Colonic mucosa (tissue), 4 donors: ENCODE results near the gene SLC25A12. TPM values are rescaled to one million over a fixed set of nuclear protein-coding genes. Genes with fewer than 3 reads are reported as not detected.

Source experiments
- DNase-seq: peaks from one replicate; pipeline ENCODE4 v3.0.0-alpha.2; 2020
- H3K27ac ChIP-seq: fragments of 200-600 bp; one replicate; pipeline ENCODE4 v1.8.0; 2021
- H3K27me3 ChIP-seq: fragments of 200-600 bp; one replicate; pipeline ENCODE4 v1.8.0; 2021
- H3K36me3 ChIP-seq: fragments of 200-600 bp; one replicate; pipeline ENCODE4 v1.8.0; 2021
- H3K4me1 ChIP-seq: fragments of 200-600 bp; one replicate; pipeline ENCODE4 v1.8.0; 2021; ENCODE audit warnings: mild to moderate bottlenecking
- H3K4me3 ChIP-seq: fragments of 200-600 bp; one replicate; pipeline ENCODE4 v1.8.0; 2021
- H3K9ac ChIP-seq, 2 donors: one replicate each; pipeline ENCODE4 v1.7.0; 2013; ENCODE audit warnings: control low read depth in 2 of 2, low read depth in 2 of 2, low read length in 2 of 2
- H3K9me3 ChIP-seq: fragments of 200-600 bp; one replicate; pipeline ENCODE4 v1.8.0; 2021
- intact Hi-C: fragments of 100-400 bp; cut with DNase I; formaldehyde crosslinking; loops from one replicate; pipeline ENCODE4 v1.14.1; 2022
- total RNA-seq, 2 donors: library from RNA; stranded (reverse); fragmentation: NEBNext Ultra II Directional in 1 of 2; extraction: Animal tissue kit (Norgen Biotek cat#: 25700) in 1 of 2; gene quantifications; one replicate each; pipeline ENCODE4 v1.2.1, GENCODE V29; 2021
- TF ChIP-seq, protein P1 (sequence below): fragments of 200-600 bp; IDR thresholded peaks from one replicate; pipeline ENCODE4 v1.8.0; 2022; ENCODE audit warnings: antibody characterized with exemption, mild to moderate bottlenecking
- donor health status: healthy.
- donor health status: DM: no; HTN: no; CAD: no.
- donor health status: DM: no; HTN: no; CAD: no.

Gene SLC25A12
- total RNA-seq, 2 donors from 2014 or later = 12.3 to 17.9 TPM

DNA sequence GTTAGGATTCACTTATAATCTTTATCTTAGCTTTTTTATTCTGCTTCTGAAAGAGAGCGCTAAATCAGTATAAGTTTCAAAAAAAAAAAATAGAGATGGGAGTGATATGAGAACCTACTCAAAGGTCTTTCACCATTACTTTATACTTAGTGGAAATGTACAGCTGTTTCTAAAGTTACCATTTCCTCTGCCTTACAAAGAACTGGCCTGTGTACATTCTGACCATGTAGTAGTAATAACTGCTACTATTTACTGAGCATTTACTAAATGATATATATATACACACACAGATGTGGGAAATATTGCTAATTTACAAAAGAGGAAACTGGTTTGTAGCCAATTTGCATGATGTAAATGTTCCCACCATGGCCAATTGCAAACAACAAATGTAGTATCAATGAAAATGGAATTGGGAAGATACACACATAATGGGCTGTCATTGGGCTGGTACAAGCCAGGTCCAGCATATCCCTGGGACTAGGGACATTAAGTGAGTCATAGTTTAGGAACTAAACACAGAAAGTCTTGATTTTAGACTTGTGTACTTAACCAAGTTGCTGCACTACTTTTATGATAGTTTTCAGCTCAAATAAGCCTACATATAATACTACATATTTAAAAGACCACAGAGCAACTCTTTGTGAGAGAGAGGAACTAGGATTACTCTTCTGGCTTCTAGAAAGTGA lies 139.6 kb downstream of the SLC25A12 start:
- intact Hi-C loops = no loop called here
- DNase-seq = no peak
- Histone ChIP-seq H3K27ac (no peak overlapping the region), H3K4me1 (no peaks in the 10 kb centered on the region), H3K27me3 (no peaks in the 10 kb centered on the region), H3K9me3 (no peaks in the 10 kb centered on the region), H3K9ac (no peak overlapping the region), H3K4me3 (no peak overlapping the region), H3K36me3 (no peaks in the 10 kb centered on the region)
- TF ChIP-seq, protein P1, sequence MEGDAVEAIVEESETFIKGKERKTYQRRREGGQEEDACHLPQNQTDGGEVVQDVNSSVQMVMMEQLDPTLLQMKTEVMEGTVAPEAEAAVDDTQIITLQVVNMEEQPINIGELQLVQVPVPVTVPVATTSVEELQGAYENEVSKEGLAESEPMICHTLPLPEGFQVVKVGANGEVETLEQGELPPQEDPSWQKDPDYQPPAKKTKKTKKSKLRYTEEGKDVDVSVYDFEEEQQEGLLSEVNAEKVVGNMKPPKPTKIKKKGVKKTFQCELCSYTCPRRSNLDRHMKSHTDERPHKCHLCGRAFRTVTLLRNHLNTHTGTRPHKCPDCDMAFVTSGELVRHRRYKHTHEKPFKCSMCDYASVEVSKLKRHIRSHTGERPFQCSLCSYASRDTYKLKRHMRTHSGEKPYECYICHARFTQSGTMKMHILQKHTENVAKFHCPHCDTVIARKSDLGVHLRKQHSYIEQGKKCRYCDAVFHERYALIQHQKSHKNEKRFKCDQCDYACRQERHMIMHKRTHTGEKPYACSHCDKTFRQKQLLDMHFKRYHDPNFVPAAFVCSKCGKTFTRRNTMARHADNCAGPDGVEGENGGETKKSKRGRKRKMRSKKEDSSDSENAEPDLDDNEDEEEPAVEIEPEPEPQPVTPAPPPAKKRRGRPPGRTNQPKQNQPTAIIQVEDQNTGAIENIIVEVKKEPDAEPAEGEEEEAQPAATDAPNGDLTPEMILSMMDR = no peak

- Histone ChIP-seq H3K4me3 (no peak overlapping the region), H3K36me3 (peaks cover 8% of the 10 kb centered on the region), H3K9me3 (no peaks in the 10 kb centered on the region), H3K27me3 (no peaks in the 10 kb centered on the region), H3K27ac (no peak overlapping the region), H3K4me1 (no peaks in the 10 kb centered on the region), H3K9ac (no peak overlapping the region)
- intact Hi-C loops = no loop called here
- no peak for DNase-seq
- TF ChIP-seq, protein P1 = no peak
Observed at GRCh38 chr2:171747371-171747770, 146.7 kb downstream of the SLC25A12 start.

DNA sequence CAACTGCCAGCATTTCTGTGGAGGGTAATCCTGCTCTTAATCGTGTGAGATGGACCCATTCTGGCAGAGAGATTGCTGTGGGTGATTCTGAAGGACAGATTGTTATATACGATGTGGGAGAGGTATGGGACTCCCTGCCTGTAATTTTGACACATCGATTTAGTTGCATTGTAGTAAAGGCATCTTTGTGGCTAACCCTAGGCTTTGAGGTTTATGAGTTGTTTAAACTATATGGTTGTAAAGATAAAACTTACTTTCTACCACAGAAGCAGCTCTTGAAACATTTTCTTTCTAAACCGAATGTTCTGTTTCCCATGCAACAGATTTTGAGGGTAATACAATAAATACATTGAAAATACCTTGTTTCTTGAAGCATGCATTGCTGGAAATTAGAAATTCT lies 148.2 kb downstream of the SLC25A12 start:
- intact Hi-C loops = no loop called here

GRCh38 chr2:171745141-171745540 lies 148.9 kb downstream of the SLC25A12 start:
- peaks cover 8% of the 10 kb centered on the region for H3K36me3 ChIP-seq
- H3K4me1 ChIP-seq = no peaks in the 10 kb centered on the region
- intact Hi-C loops = no loop called here
- H3K9me3 ChIP-seq = no peaks in the 10 kb centered on the region
- H3K9ac ChIP-seq = no peak overlapping the region
- TF ChIP-seq, protein P1 = no peak
- H3K4me3 ChIP-seq = no peak overlapping the region
- DNase-seq = no peak
- no peaks in the 10 kb centered on the region for H3K27me3 ChIP-seq
- no peak overlapping the region for H3K27ac ChIP-seq

More for the DNA sequence above, 148.2 kb downstream of the SLC25A12 start:
- H3K9ac ChIP-seq = no peak overlapping the region
- DNase-seq = no peak
- TF ChIP-seq, protein P1 = no peak
- no peak overlapping the region for H3K4me3 ChIP-seq
- H3K27me3 ChIP-seq = no peaks in the 10 kb centered on the region
- no peaks in the 10 kb centered on the region for H3K9me3 ChIP-seq
- H3K27ac ChIP-seq = no peak overlapping the region
- H3K36me3 ChIP-seq = peaks cover 8% of the 10 kb centered on the region
- no peaks in the 10 kb centered on the region for H3K4me1 ChIP-seq

DNA sequence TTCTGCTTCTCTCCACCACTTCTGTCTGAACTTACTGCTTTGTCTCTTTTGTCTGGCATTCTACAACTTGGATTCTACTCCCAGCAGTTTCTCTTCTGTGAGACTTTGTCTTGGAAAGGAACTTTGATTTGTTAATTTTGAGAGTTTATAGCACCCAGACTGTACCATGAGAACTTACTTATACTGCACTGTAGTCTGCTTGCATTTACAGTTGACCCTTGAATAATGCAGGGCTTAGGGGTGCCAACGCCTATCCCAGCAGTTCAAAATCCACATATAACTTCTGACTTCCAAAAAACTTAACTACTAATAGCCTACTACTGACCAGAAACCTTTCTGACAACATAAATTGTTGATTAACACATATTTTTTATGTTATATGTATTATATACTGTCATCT lies 151.3 kb downstream of the SLC25A12 start:
- no peaks in the 10 kb centered on the region for H3K36me3 ChIP-seq
- intact Hi-C loops = no loop called here
- no peaks in the 10 kb centered on the region for H3K27me3 ChIP-seq
- TF ChIP-seq, protein P1 = no peak
- H3K4me3 ChIP-seq = no peak overlapping the region
- DNase-seq = no peak
- no peak overlapping the region for H3K9ac ChIP-seq
- no peaks in the 10 kb centered on the region for H3K9me3 ChIP-seq
- H3K27ac ChIP-seq = no peak overlapping the region
- no peaks in the 10 kb centered on the region for H3K4me1 ChIP-seq
